Loucy (cell line): ENCODE measurements around the gene DBH.

Source experiments
- H2AFZ ChIP-seq: fragments of 200-600 bp; sonication (generic); 2 replicates; pipeline ENCODE4 v1.6.0; 2016; ENCODE audit warnings: antibody characterized with exemption, mild to moderate bottlenecking, low read length, moderate library complexity
- H3F3A ChIP-seq: fragments of 200-600 bp; 2 replicates; pipeline ENCODE4 v1.6.0; 2016; ENCODE audit warnings: antibody characterized with exemption, low read depth, mild to moderate bottlenecking
- H3K27me3 ChIP-seq: fragments of 200-600 bp; sonication (generic); 2 replicates; pipeline ENCODE4 v1.6.1; 2014; ENCODE audit warnings: low read length, mild to moderate bottlenecking; ENCODE audit not compliant: insufficient read depth, poor library complexity, severe bottlenecking
- H3K36me3 ChIP-seq: fragments of 200-600 bp; sonication (generic); 2 replicates; pipeline ENCODE4 v1.6.1; 2016; ENCODE audit warnings: low read length; ENCODE audit not compliant: insufficient read depth
- H3K4me1 ChIP-seq: fragments of 200-600 bp; sonication (generic); 2 replicates; pipeline ENCODE4 v1.5.1; 2014; ENCODE audit warnings: low read length, mild to moderate bottlenecking; ENCODE audit not compliant: insufficient read depth, poor library complexity, severe bottlenecking
- H3K4me2 ChIP-seq: fragments of 200-600 bp; sonication (generic); 2 replicates; pipeline ENCODE4 v1.6.0; 2014; ENCODE audit warnings: antibody characterized with exemption, low read length, low read depth, mild to moderate bottlenecking; ENCODE audit not compliant: poor library complexity, severe bottlenecking
- H3K4me3 ChIP-seq: fragments of 200-600 bp; sonication (generic); 2 replicates; pipeline ENCODE4 v1.5.1; 2014; ENCODE audit warnings: low read length, mild to moderate bottlenecking, mixed read lengths; ENCODE audit not compliant: poor library complexity, severe bottlenecking
- H3K79me2 ChIP-seq: fragments of 200-600 bp; sonication (generic); 2 replicates; pipeline ENCODE4 v1.6.1; 2014; ENCODE audit warnings: low read length; ENCODE audit not compliant: insufficient read depth
- H3K9ac ChIP-seq: fragments of 200-600 bp; sonication (generic); 2 replicates; pipeline ENCODE4 v1.6.0; 2014; ENCODE audit warnings: mild to moderate bottlenecking, low read depth, low read length, moderate library complexity; ENCODE audit not compliant: poor library complexity, severe bottlenecking
- H3K9me2 ChIP-seq: fragments of 200-600 bp; sonication (generic); replicated peaks from 2 replicates; pipeline ENCODE4 v1.6.1; 2016; ENCODE audit warnings: low read depth, low read length, mixed read lengths
- H3K9me3 ChIP-seq: fragments of 200-600 bp; sonication (generic); 2 replicates; pipeline ENCODE4 v1.6.1; 2014; ENCODE audit warnings: mild to moderate bottlenecking, antibody characterized with exemption, low read length, low read depth; ENCODE audit not compliant: insufficient read depth
- H4K20me1 ChIP-seq: fragments of 200-600 bp; sonication (generic); 2 replicates; pipeline ENCODE4 v1.6.0; 2014; ENCODE audit warnings: antibody characterized with exemption, low read length, mild to moderate bottlenecking; ENCODE audit not compliant: insufficient read depth, poor library complexity, severe bottlenecking
- EZH2phosphoT487 ChIP-seq: fragments of 200-600 bp; IDR thresholded peaks from 2 replicates; pipeline ENCODE4 v1.6.1; 2018; ENCODE audit warnings: antibody characterized with exemption, mild to moderate bottlenecking, moderate library complexity, borderline replicate concordance
- TF ChIP-seq, protein P1 (sequence below): fragments of 200-600 bp; sonication (generic); conservative IDR thresholded peaks from 2 replicates; pipeline ENCODE4 v1.5.1; 2014; ENCODE audit warnings: mild to moderate bottlenecking, antibody characterized with exemption, low read length

Gene DBH

DNA sequence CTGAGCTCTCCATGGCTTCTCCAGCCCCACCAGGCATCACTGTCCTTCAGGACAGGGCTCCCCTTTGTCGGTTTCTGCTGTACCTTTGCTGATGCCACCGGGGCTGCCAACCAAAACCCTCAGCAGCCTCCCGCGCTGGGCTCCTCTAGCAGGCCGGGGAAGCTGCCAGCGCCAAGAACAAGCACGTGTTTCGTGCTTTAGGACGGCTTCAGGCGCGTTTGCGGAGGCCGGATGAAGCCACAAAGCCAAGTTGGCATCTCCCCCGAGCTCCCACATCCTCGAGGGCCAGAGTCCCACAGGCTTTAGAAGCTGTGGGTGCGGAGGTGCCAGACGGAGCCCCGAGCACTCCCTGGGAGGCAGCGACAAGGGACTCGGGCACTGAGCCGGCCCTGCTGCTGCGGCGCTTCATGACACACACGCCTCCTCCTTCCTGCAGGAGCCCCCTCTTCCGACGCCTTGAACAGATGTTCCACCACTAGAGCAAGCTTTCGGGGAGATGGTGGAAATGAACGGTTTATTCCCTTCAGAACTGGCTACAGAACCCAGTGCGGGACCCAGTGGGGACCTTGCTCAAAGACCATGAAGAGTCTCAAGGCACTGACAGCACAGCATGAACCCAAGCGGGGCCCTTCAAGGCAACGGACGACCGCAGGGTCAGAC is 65.3 kb downstream of the DBH start:
- H3K9me2 ChIP-seq = no peaks in the 10 kb centered on the region
- H3F3A ChIP-seq = no peaks in the 10 kb centered on the region
- no peak for TF ChIP-seq EZH2phosphoT487
- TF ChIP-seq, protein P1, sequence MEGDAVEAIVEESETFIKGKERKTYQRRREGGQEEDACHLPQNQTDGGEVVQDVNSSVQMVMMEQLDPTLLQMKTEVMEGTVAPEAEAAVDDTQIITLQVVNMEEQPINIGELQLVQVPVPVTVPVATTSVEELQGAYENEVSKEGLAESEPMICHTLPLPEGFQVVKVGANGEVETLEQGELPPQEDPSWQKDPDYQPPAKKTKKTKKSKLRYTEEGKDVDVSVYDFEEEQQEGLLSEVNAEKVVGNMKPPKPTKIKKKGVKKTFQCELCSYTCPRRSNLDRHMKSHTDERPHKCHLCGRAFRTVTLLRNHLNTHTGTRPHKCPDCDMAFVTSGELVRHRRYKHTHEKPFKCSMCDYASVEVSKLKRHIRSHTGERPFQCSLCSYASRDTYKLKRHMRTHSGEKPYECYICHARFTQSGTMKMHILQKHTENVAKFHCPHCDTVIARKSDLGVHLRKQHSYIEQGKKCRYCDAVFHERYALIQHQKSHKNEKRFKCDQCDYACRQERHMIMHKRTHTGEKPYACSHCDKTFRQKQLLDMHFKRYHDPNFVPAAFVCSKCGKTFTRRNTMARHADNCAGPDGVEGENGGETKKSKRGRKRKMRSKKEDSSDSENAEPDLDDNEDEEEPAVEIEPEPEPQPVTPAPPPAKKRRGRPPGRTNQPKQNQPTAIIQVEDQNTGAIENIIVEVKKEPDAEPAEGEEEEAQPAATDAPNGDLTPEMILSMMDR = no peak
- no peak overlapping the region for H3K4me3 ChIP-seq
- H3K27me3 ChIP-seq = no peaks in the 10 kb centered on the region
- no peak overlapping the region for H3K9ac ChIP-seq
- H2AFZ ChIP-seq = no peak overlapping the region
- no peaks in the 10 kb centered on the region for H3K36me3 ChIP-seq
- H3K4me2 ChIP-seq = no peak overlapping the region
- H3K4me1 ChIP-seq = peaks cover 7% of the 10 kb centered on the region
- no peaks in the 10 kb centered on the region for H4K20me1 ChIP-seq
- H3K9me3 ChIP-seq = no peaks in the 10 kb centered on the region
- H3K79me2 ChIP-seq = no peaks in the 10 kb centered on the region

DNA sequence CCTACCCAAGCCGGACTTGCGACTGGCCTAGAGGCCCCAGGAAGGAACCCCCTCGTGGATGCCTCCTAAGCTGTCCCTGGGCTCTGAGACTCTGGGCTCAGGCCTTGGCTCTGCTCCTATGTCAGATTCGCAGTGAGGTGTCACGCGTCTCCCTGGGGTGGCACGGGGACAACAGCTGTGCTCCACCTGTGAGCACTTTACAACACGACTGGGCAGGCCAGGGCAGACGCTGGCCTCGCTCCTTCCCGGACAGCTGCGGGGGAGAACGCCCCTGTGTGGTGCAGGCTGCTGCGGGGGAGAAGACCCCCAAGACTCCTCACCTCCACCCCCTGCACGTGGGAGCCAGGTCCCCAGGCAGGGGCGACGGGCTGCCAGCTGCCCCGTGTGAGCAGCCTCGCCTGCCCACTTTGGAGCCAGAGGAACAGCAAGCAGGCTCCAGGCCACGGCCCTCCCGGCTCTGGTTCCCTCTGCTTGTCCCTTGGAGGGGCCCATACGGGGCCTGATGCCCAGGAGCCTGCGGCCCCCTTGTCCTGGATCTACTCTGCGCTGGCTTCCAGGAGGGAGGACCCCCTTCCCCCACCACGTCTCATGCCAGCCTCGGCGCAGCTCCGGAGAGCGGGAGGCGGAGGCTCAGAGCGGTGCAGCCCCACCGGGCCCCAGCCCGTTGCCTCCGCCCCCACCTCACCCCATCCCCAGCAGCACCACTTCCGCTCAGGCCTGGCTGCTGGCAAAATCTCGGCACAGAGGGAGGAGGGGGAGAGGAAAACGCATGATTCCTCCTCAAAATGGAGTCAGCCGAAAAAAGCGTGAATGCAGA is 66.0 kb downstream of the DBH start:
- no peak overlapping the region for H3K4me3 ChIP-seq

DNA sequence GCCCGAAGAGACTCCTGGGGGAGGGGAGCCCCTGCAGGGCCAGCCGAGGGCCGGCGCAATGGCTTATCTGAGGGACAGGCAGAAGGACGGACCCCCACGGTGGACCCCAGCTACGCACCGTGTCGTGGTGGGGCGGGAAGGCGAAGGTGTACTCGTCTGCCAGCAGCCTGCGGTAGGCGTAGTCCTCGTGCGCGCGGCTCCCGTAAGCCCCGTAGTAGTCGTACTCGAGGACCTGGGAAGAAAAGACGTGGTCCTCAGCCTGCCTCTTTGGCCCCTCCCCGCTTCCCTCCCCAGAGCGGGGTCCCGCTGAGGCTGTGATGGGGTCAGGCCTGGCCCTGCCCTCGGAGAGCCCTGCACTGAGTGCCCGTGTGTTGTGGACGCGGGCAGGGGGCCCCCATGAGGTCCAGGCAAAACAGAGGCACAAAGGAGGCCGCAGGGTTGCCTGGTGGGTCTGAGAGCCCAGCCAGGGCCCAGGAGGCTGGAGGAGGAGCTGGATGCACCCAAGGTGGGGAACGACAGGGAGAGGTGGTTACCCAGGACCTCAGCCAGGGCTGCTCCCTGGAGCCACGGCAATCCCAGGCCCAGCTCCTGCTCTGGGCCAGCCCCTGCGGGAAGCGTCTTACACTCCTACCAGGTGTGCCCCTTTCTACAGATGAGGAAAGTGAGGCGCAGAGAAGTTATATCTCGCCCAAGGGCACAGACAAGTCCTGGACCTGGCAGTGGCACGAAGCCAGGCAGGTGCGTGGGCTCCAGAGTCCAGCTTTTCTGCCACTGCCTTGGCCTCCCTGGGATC is 66.8 kb downstream of the DBH start:
- Histone ChIP-seq H3K4me3 (no peak overlapping the region), H3F3A (no peaks in the 10 kb centered on the region), H3K27me3 (no peaks in the 10 kb centered on the region), H3K9ac (no peak overlapping the region), H4K20me1 (no peaks in the 10 kb centered on the region), H3K79me2 (no peaks in the 10 kb centered on the region), H3K4me2 (no peak overlapping the region), H2AFZ (no peak overlapping the region), H3K36me3 (no peaks in the 10 kb centered on the region), H3K9me3 (no peaks in the 10 kb centered on the region), H3K4me1 (peaks cover 7% of the 10 kb centered on the region), H3K9me2 (no peaks in the 10 kb centered on the region)
- no peak for TF ChIP-seq EZH2phosphoT487
- TF ChIP-seq, protein P1 = no peak

More for the DNA sequence above, 66.0 kb downstream of the DBH start:
- Histone ChIP-seq H3F3A (no peaks in the 10 kb centered on the region), H3K4me2 (no peak overlapping the region), H3K9me2 (no peaks in the 10 kb centered on the region), H3K36me3 (no peaks in the 10 kb centered on the region), H4K20me1 (no peaks in the 10 kb centered on the region), H3K9me3 (no peaks in the 10 kb centered on the region), H3K4me1 (peaks cover 7% of the 10 kb centered on the region), H3K79me2 (no peaks in the 10 kb centered on the region), H2AFZ (no peak overlapping the region), H3K27me3 (no peaks in the 10 kb centered on the region), H3K9ac (no peak overlapping the region)
- TF ChIP-seq EZH2phosphoT487 = no peak
- TF ChIP-seq, protein P1 = no peak
